Cardiac muscle cell (in vitro differentiated cells and primary cell): ENCODE results near the gene EPS8L3. TPM values are rescaled to one million over a fixed set of nuclear protein-coding genes. Genes with fewer than 3 reads are reported as not detected.

Experiments used
- DNase-seq, 2 donors: peaks; one replicate each; pipeline versions ENCODE4 v3.0.0 to v3.0.0-alpha.2; 2010 to 2017; ENCODE audit warnings: low read depth in 1 of 2, low spot score in 1 of 2
- H3K27ac ChIP-seq: fragments of 200-600 bp; sonication (generic); 2 replicates; pipeline ENCODE4 v1.5.1; 2016
- H3K27me3 ChIP-seq: fragments of 200-600 bp; sonication (generic); 2 replicates; pipeline ENCODE4 v1.6.0; 2016; ENCODE audit warnings: control low read depth
- H3K36me3 ChIP-seq: fragments of 200-600 bp; sonication (generic); 2 replicates; pipeline ENCODE4 v1.5.1; 2016; ENCODE audit warnings: control low read depth
- H3K4me1 ChIP-seq: fragments of 200-600 bp; sonication (generic); 2 replicates; pipeline ENCODE4 v1.8.1; 2017; ENCODE audit warnings: low read depth, mild to moderate bottlenecking, mixed run types
- H3K4me3 ChIP-seq: fragments of 200-600 bp; sonication (generic); 2 replicates; pipeline ENCODE4 v1.5.1; 2016; ENCODE audit warnings: mild to moderate bottlenecking
- H3K9me3 ChIP-seq: fragments of 200-600 bp; sonication (generic); 2 replicates; pipeline ENCODE4 v1.5.1; 2017; ENCODE audit warnings: low read depth, mild to moderate bottlenecking, control low read depth
- CTCF ChIP-seq: IDR thresholded peaks from 2 replicates; pipeline ENCODE4 v1.5.1; 2012; ENCODE audit warnings: low read depth, mild to moderate bottlenecking, low read length
- polyA plus RNA-seq: library from polyadenylated mRNA; unstranded; fragments of >200 nt; fragmentation: Nextera tagmentation; extraction: Ambion mirVana; gene quantifications from 2 replicates; pipeline ENCODE4 v1.2.1, GENCODE V29; 2016
- total RNA-seq: library from RNA; depleted of rRNA; stranded (reverse); fragments of >200 nt; gene quantifications from 2 replicates; pipeline ENCODE4 v1.2.3, GENCODE V29; 2016

EPS8L3 gene
- total and polyA plus RNA-seq, 2 experiments from 2014 or later, result 0.28 TPM; not detected in 1

- Histone ChIP-seq H3K36me3 (no peaks in the 10 kb centered on the region), H3K9me3 (no peaks in the 10 kb centered on the region), H3K27me3 (no peaks in the 10 kb centered on the region), H3K4me3 (no peak overlapping the region), H3K27ac (no peak overlapping the region), H3K4me1 (no peaks in the 10 kb centered on the region)
- no peak for DNase-seq
- TF ChIP-seq CTCF, result no peak
These were observed 8.3 kb upstream of the EPS8L3 start for GRCh38 chr1:109771712-109772657.

- no peak for TF ChIP-seq CTCF
- no peaks in the 10 kb centered on the region for H3K36me3 ChIP-seq
- H3K27me3 ChIP-seq, result no peaks in the 10 kb centered on the region
- no peak overlapping the region for H3K27ac ChIP-seq
- H3K4me1 ChIP-seq, result no peaks in the 10 kb centered on the region
- no peak overlapping the region for H3K4me3 ChIP-seq
- DNase-seq, result no peak
- H3K9me3 ChIP-seq, result no peaks in the 10 kb centered on the region
These were observed 6.8 kb upstream of the EPS8L3 start for GRCh38 chr1:109770331-109771095.

GRCh38 chr1:109769330-109770078 lies 5.8 kb upstream of the EPS8L3 start:
- peak in 1 of 2 donors; percentile 52 for DNase-seq
- Histone ChIP-seq H3K4me3 (no peak overlapping the region), H3K36me3 (no peaks in the 10 kb centered on the region), H3K9me3 (no peaks in the 10 kb centered on the region), H3K4me1 (no peaks in the 10 kb centered on the region), H3K27ac (no peak overlapping the region), H3K27me3 (no peaks in the 10 kb centered on the region)
- no peak for TF ChIP-seq CTCF

- Histone ChIP-seq H3K27ac (no peak overlapping the region), H3K4me1 (no peaks in the 10 kb centered on the region), H3K27me3 (no peaks in the 10 kb centered on the region), H3K9me3 (no peaks in the 10 kb centered on the region), H3K36me3 (no peaks in the 10 kb centered on the region), H3K4me3 (no peak overlapping the region)
- no peak for TF ChIP-seq CTCF
- DNase-seq, result no peak
These were observed 5.1 kb upstream of the EPS8L3 start for GRCh38 chr1:109768820-109769219.

- H3K36me3 ChIP-seq, result no peaks in the 10 kb centered on the region
- DNase-seq, result no peak
- no peak for TF ChIP-seq CTCF
- H3K9me3 ChIP-seq, result no peaks in the 10 kb centered on the region
- H3K4me3 ChIP-seq, result no peak overlapping the region
- no peaks in the 10 kb centered on the region for H3K4me1 ChIP-seq
- no peaks in the 10 kb centered on the region for H3K27me3 ChIP-seq
- H3K27ac ChIP-seq, result no peak overlapping the region
These were observed 4.6 kb upstream of the EPS8L3 start for GRCh38 chr1:109768335-109768650.
